Breast epithelium (tissue), 3 donors: ENCODE results near the gene CXCR4.

Experiments used
- POLR2AphosphoS5 ChIP-seq, 3 donors: sonication (generic); formaldehyde crosslinking; IDR thresholded peaks; one replicate each; pipeline ENCODE4 v1.6.1; 2017; ENCODE audit warnings: antibody characterized with exemption in 3 of 3
- TF ChIP-seq, protein P1 (sequence below), 3 donors: fragments of 450-650 bp; IDR thresholded peaks; one replicate each; pipeline ENCODE4 v1.5.1; 2016 to 2017; ENCODE audit warnings: antibody characterized with exemption in 3 of 3, mild to moderate bottlenecking in 3 of 3, moderate library complexity in 3 of 3

DNA sequence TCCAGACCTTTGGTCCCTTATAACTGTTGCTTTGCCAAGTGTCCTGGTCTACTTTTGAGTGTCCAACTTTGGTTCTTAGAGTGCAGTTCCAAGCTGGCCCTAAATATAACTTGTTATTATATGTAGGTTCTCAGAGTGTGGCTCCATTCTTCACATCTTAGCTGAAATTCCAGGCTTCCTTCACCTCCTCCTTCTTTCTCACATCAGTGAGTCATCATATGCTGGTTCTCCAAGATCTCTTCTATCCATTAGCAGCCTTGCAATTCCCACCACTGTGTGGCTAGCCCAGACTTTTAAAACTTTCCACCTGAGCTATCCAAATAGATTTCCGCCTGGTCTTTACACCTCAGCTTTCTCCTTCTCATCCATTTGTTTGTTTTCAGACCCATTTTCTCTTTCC lies 12.6 kb upstream of the CXCR4 start:
- TF ChIP-seq, protein P1, sequence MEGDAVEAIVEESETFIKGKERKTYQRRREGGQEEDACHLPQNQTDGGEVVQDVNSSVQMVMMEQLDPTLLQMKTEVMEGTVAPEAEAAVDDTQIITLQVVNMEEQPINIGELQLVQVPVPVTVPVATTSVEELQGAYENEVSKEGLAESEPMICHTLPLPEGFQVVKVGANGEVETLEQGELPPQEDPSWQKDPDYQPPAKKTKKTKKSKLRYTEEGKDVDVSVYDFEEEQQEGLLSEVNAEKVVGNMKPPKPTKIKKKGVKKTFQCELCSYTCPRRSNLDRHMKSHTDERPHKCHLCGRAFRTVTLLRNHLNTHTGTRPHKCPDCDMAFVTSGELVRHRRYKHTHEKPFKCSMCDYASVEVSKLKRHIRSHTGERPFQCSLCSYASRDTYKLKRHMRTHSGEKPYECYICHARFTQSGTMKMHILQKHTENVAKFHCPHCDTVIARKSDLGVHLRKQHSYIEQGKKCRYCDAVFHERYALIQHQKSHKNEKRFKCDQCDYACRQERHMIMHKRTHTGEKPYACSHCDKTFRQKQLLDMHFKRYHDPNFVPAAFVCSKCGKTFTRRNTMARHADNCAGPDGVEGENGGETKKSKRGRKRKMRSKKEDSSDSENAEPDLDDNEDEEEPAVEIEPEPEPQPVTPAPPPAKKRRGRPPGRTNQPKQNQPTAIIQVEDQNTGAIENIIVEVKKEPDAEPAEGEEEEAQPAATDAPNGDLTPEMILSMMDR (IDR thresholded peaks at IDR 0.05) = no peak
- TF ChIP-seq POLR2AphosphoS5 (IDR thresholded peaks at IDR 0.05) = no peak
